Prostate gland (tissue), 2 donors: ENCODE measurements around the gene TTYH2. TPM values are rescaled to one million over a fixed set of nuclear protein-coding genes. Genes with fewer than 3 reads are reported as not detected.
A peak's percentile ranks its signal among the peaks of the same experiment; 100 is the strongest.

Source experiments
- DNase-seq: peaks from one replicate; pipeline ENCODE4 v3.0.0-alpha.2; 2019; ENCODE audit warnings: low spot score
- H3K27ac ChIP-seq, 2 donors: fragments of 200-600 bp; sonication (generic); 2 replicates each; pipeline ENCODE4 v1.5.1; 2017 to 2019
- H3K27me3 ChIP-seq: fragments of 200-600 bp; sonication (generic); replicated peaks from 2 replicates; pipeline ENCODE4 v1.5.1; 2019; ENCODE audit not compliant: insufficient read depth
- H3K36me3 ChIP-seq, 2 donors: fragments of 200-600 bp; sonication (generic); 1 replicate in 1 of 2; 2 replicates in 1 of 2; pipeline versions ENCODE4 v1.5.1 to v1.8.1; 2017 to 2019
- H3K4me1 ChIP-seq: fragments of 200-600 bp; sonication (generic); replicated peaks from 2 replicates; pipeline ENCODE4 v1.5.1; 2019
- H3K4me3 ChIP-seq, 2 donors: fragments of 200-600 bp; sonication (generic); 2 replicates each; pipeline ENCODE4 v1.5.1; 2017 to 2019
- H3K9me3 ChIP-seq: fragments of 200-600 bp; sonication (generic); 2 replicates; pipeline ENCODE4 v1.5.1; 2017
- POLR2A ChIP-seq: fragments of 450-650 bp; IDR thresholded peaks from one replicate; pipeline ENCODE4 v1.6.1; 2016; ENCODE audit warnings: antibody characterized with exemption, mild to moderate bottlenecking
- POLR2AphosphoS5 ChIP-seq: sonication (generic); formaldehyde crosslinking; IDR thresholded peaks from one replicate; pipeline ENCODE4 v1.6.1; 2017; ENCODE audit warnings: antibody characterized with exemption
- WGBS: methylation state at CpG from one replicate; pipeline ENCODE4 v1.1.5; 2018; 5-methylcytosine and 5-hydroxymethylcytosine counted together
- intact Hi-C: fragments of 100-400 bp; cut with DNase I; formaldehyde crosslinking; loops from one replicate; pipeline ENCODE4 v1.14.2; 2022
- total RNA-seq, 2 donors: library from RNA; depleted of rRNA; stranded (reverse); fragments of >200 nt; gene quantifications; one replicate each; pipeline ENCODE4 v1.1.0, GENCODE V29; 2016
- TF ChIP-seq, protein P1 (sequence below), 4 experiments: fragments of 200-600 bp in 2 of 4; fragments of 450-650 bp in 2 of 4; sonication (generic) in 2 of 4; IDR thresholded peaks; 1 replicate in 3 of 4; 2 replicates in 1 of 4; pipeline ENCODE4 v1.5.1; 2016 to 2019; ENCODE audit warnings: antibody characterized with exemption in 4 of 4, mild to moderate bottlenecking in 2 of 4, moderate library complexity in 2 of 4

Gene TTYH2
- total RNA-seq, 2 donors from 2014 or later, result 7.7 to 43.3 TPM

DNA sequence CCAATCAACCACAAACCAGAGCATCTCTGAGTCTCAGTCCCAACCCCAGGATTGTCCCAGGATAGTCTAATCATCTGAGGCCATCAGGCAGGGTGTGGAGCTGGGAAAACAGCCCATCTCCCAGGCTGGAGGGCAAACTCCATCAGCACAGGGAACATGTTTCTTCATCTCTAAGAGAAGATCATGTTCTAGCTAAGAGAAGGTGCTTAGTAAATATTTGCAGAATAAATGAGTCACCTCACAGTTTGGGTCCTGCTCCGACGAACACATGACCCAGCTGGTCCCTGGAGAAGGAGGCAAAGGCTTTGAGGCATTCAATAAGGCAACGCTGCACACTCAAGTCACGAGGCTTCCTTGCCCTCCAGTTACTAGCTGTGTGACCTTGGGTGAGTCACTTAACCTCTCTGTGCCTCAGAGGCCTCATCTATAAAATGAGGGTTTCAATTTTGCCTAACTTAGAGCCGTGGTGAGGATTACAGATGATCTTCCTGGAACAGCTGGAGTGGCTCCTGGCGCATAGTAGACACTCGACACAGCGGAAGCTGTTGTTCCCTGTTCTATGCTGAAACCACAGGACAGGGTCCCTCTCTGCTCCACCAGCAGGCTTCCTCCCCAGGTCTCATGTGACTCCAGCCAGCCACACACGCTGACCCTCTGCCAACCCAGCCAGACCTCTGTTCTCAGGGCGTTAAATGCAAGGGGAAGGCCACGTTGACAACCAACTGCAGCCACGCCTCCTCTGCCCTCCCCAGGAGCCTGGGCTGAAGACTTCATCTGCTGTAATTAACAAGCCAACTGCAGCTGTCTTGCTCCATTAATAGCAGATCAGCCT is 20.2 kb upstream of the TTYH2 start:
- peaks cover 6% of the 10 kb centered on the region for H3K4me1 ChIP-seq
- H3K27ac ChIP-seq, result peak overlapping the region in 1 of 2 donors; percentile 28
- H3K4me3 ChIP-seq, result no peak overlapping the region
- TF ChIP-seq, protein P1, sequence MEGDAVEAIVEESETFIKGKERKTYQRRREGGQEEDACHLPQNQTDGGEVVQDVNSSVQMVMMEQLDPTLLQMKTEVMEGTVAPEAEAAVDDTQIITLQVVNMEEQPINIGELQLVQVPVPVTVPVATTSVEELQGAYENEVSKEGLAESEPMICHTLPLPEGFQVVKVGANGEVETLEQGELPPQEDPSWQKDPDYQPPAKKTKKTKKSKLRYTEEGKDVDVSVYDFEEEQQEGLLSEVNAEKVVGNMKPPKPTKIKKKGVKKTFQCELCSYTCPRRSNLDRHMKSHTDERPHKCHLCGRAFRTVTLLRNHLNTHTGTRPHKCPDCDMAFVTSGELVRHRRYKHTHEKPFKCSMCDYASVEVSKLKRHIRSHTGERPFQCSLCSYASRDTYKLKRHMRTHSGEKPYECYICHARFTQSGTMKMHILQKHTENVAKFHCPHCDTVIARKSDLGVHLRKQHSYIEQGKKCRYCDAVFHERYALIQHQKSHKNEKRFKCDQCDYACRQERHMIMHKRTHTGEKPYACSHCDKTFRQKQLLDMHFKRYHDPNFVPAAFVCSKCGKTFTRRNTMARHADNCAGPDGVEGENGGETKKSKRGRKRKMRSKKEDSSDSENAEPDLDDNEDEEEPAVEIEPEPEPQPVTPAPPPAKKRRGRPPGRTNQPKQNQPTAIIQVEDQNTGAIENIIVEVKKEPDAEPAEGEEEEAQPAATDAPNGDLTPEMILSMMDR (IDR thresholded peaks at IDR 0.05), result no peak
- peak; percentile 87 for TF ChIP-seq POLR2AphosphoS5
- intact Hi-C loops, result no loop called here
- no peaks in the 10 kb centered on the region for H3K27me3 ChIP-seq
- no peaks in the 10 kb centered on the region for H3K9me3 ChIP-seq
- DNase-seq, result peak; percentile 57
- 33% methylated on average over 12 of the region's 12 CpGs for WGBS
- no peaks in the 10 kb centered on the region for H3K36me3 ChIP-seq

- WGBS, result 80% methylated on average over 9 of the region's 9 CpGs
- intact Hi-C loops, result no loop called here
- no peak overlapping the region for H3K27ac ChIP-seq
- no peaks in the 10 kb centered on the region for H3K36me3 ChIP-seq
- no peak overlapping the region for H3K4me3 ChIP-seq
- TF ChIP-seq POLR2AphosphoS5 (no peak), POLR2A (no peak)
- TF ChIP-seq, protein P1 (IDR thresholded peaks at IDR 0.05), result no peak
- no peaks in the 10 kb centered on the region for H3K9me3 ChIP-seq
- H3K4me1 ChIP-seq, result peaks cover 6% of the 10 kb centered on the region
- H3K27me3 ChIP-seq, result no peaks in the 10 kb centered on the region
- DNase-seq, result no peak
These were observed 18.7 kb upstream of the TTYH2 start for GRCh38 chr17:74194682-74195081.

DNA sequence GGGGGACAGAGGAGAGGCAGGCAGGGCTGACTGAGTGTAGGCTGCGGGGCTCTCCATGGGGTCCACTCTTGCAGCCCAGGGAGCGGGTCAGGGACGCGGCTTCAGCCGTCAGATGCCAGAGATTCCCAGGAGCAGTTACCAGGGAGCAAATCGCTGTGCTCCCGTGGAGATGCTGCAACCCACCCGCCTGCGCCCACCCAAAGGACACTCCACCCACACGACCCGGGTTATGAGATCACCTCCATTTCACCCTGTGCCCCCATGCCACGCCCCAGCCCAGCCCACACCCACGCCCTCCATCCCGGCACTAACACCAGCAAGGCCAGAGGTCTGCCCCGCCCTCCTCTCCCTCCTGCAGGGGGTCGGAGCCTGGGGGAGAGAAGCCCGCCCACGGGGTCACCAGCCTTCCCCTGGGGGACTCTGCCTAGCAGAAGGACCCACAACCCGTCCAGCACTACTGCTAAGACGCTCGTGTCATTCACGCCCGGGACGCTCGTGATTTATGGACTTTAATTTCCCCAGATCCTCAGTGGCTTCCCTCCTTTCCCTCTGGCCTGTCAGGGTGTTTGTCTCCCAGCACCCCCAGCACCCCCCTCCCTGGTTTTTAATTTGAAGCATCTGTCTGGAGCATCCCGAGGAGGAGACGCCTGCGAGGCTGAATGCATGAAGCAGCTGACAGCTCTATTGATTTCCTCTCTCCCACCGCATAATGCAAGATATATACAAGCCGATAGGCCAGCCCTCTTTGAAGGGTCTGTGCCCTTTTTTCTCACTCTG is 16.6 kb upstream of the TTYH2 start:
- Histone ChIP-seq H3K36me3 (no peaks in the 10 kb centered on the region), H3K4me3 (no peak overlapping the region), H3K4me1 (peaks cover 6% of the 10 kb centered on the region), H3K9me3 (no peaks in the 10 kb centered on the region), H3K27ac (no peak overlapping the region), H3K27me3 (no peaks in the 10 kb centered on the region)
- WGBS, result 38% methylated on average over 30 of the region's 30 CpGs
- intact Hi-C loops, result no loop called here
- DNase-seq, result no peak
- TF ChIP-seq POLR2AphosphoS5, result no peak
- no peak for TF ChIP-seq POLR2A
- TF ChIP-seq, protein P1 (IDR thresholded peaks at IDR 0.05), result no peak

DNA sequence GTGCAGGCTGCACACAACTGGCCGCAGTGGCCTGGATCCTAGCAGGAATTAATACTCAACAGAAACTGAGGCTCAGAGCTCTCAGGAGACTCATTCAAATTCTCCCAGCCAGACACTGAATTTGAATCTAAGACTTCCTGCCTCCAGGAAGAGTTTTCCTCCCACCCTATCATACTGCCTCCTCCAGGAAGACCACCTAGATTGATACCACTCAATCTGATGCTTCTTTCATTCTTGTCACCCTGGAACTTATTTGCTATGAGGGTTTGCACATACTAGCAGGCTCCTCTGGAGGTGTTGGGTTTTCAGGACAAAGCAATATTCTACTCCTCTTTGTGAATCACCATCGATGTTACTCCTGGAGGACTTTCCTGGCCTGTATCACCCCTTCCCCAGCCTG is 15.6 kb upstream of the TTYH2 start:
- TF ChIP-seq, protein P1 (IDR thresholded peaks at IDR 0.05), result no peak
- TF ChIP-seq POLR2AphosphoS5 (no peak), POLR2A (no peak)
- Histone ChIP-seq H3K4me3 (no peak overlapping the region), H3K27me3 (no peaks in the 10 kb centered on the region), H3K9me3 (no peaks in the 10 kb centered on the region), H3K36me3 (no peaks in the 10 kb centered on the region), H3K27ac (no peak overlapping the region), H3K4me1 (peaks cover 6% of the 10 kb centered on the region)
- intact Hi-C loops, result no loop called here
- DNase-seq, result no peak
- 98% methylated on average over 2 of the region's 2 CpGs for WGBS
